Kidney capillary endothelial cell (primary cell): ENCODE data around the gene RAD17.
"Not testable (repeated sequence)": the region's sequence is repeated elsewhere in the genome, so short reads cannot be mapped to it uniquely, and the experiment has no call there.

Source experiments
- DNase-seq: peaks from one replicate; pipeline ENCODE4 v3.0.0-alpha.2; 2018; ENCODE audit warnings: low spot score

The RAD17 gene

DNA sequence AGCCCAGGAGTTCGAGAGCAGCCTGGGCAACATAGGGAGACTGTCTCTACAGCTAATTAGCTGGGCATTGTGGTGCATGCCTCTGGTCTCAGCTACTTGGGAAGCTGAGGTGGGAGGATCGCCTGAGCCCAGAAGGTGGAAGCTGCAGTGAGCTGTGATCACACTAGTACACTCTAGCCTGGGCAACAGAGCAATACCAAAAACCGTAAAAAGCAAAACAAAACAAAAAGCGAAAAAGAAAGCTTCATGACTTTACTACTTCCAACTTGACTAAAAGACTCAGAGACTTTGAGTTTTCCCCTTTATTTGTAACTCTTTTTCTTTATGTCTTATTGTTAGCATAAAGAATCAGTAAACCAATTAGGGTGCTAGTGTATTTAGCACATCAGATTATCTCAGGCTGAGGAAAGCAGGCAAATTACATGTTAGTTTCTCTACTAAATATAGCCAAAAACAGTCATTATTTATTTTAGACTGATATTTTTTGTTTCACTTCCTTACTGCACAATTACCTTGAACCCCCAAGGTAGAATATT lies 5.4 kb downstream of the RAD17 start:
- DNase-seq, result no peak

DNA sequence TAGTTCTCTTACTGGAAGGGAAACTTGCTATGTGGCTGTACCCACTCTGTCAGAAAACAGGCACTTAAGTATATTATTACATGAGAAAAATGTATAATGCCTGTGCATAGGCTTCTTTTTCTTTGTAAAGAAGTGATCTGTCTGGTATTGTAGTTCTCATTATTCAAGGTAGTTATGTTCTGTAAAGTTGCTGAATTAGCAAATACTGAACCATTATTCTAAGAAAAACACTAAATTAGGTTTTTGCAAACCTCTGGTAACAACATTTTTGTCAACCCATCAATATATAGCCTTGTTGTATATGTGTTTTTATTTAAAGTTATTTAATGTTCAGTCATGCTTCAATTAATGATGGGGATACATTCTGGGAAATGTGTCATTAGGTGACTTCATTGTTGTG lies 8.8 kb downstream of the RAD17 start:
- DNase-seq, result no peak

DNA sequence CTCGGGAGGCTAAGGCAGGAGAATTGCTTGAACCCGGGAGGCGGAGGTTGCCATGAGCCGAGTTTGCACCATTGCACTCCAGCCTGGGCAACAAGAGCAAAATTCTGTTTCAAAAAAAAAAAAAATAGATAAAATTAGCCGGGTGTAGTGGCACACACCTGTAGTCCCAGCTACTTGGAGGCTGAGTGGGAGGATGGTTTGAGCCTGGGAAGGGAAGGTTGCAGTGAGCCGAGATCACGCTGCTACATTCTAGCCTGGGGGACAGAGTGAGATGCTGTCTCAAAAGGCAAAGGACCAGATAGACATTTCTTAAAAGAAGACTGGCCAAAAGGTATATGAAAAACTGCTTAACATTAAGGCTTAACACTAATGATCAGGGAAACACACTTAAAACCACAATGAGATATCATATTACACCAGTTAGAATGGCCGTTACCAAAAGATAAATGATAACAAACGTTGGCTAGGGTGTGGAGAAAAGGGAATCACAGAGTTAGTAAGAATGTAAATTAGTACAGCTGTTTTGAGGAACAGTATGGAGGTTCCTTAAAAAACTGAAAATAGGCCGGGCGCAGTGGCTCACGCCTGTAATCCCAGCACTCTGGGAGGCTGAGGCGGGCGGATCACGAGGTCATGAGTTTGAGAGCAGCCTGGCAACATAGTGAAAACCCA lies 35.2 kb downstream of the RAD17 start:
- DNase-seq, result no peak

DNA sequence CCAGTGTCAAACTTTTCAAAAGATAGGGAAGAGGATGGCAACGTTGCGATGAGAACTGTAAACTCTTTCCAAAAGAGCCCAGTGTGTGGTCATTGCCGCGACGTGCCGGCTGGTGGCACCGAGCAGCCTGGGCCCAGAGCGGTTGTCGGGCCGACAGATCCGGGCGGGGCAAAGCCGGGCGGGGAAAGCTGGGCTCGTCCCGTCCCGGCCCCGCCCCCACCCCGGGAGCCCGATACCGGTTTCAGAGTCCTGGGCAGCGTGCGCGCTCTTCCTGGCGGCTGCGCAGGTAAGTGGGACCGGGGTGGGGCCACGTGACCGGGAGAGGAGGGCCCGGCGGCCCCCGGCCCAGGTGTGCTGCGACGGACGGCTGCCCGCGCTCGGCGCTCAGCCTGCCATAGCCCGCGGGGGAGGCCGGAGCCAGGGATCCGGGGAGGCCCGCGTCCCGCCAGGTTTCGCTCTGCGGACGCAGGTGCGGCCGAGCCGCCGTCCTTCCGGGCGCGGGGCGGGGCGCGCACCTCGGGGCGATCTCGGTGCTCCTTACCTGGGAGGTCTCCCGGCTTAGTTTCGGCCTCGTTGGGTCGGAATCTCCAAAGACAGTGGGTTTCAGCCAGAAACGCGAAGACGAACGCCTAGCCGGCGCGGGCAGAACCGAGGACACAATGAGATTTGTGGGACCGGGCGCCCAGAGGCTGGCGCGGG lies 45.4 kb downstream of the RAD17 start, which contains the start of gene MARVELD2:
Gene MARVELD2, plus strand, starts transcription at position 232 of the 699 bp plus-strand sequence. CDS start 4,270 bp downstream, outside the sequence.
- peak; percentile 26 for DNase-seq

DNA sequence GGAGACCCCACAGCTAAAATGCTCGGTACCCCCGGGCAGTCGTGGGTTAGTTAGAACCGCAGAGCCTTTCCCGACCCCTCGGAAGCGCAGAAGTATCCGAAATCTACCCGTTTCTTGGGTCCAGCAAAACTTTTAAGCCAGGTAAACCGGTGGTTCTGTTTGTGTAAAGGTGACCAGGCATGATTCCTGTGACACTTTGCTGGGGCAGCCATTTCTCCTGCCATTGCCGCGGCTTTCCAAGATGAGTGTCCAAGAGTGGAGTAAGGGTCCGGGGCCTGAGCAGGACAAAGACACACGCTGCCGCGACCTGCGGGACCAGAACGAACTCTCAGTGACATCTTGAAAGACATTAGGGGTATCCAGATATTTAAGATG lies 46.0 kb downstream of the RAD17 start:
- DNase-seq, result no peak

DNA sequence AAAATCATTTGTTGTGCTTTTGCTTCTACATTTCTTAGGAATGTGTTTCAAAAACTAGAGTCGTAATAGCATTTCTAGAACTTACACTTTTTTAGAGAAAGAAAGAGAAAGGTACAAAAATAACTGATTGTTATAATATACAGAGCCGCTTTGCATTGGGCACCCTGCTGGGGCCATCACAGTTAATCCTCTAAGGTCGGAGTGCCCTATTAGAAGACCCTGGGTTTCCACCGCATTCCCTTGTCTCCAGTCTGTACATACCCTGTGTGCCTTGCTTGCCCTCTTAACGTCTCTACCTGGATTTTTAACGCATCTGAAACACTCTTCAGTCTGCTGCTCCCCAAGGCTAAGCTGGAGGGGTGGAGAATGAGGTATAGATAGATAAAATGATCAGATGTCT lies 46.6 kb downstream of the RAD17 start:
- DNase-seq, result no peak

DNA sequence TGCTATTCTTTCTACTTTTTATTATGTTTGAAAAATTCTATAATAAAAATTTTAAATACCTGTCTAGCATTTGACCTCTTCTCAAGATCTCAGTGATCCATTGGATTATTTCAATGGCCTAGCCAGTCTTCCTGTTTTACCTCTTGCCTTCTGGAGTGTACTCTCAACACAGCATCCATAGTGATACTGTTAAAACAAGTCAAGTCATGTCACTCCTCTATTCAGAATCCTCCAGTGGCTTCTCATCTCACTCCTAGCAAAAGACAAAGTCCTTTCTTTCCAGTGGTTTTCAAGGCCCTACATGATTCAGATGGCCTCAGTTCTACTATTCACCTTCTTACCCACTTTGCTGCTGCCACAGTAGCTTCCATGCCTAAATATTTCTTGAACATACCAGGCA lies 47.1 kb downstream of the RAD17 start:
- DNase-seq, result no peak

DNA sequence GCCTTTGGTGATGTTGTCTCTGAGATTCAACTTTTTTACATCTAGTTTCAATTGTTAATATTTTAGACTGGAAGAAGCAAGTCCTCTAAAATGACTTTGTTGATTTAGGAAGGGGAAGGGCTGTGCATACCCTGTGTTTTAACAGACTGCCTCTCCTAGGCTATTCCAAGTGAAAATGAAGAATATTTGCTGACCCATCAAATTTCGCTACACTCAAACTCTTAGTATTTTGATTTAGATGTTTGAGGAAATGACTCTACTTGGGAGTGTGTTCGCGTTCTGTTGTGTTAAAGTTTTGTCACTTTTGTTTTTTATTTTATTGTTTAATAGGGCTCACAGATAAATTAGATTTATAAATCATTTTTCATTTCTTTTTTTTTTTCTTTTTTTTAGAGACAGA lies 48.9 kb downstream of the RAD17 start:
- no peak for DNase-seq

- no peak for DNase-seq
Measured at GRCh38 chr5:69431424-69432303, 62.0 kb downstream of the RAD17 start.

- no peak for DNase-seq
Measured at GRCh38 chr5:69432412-69433206, 63.0 kb downstream of the RAD17 start.

DNA sequence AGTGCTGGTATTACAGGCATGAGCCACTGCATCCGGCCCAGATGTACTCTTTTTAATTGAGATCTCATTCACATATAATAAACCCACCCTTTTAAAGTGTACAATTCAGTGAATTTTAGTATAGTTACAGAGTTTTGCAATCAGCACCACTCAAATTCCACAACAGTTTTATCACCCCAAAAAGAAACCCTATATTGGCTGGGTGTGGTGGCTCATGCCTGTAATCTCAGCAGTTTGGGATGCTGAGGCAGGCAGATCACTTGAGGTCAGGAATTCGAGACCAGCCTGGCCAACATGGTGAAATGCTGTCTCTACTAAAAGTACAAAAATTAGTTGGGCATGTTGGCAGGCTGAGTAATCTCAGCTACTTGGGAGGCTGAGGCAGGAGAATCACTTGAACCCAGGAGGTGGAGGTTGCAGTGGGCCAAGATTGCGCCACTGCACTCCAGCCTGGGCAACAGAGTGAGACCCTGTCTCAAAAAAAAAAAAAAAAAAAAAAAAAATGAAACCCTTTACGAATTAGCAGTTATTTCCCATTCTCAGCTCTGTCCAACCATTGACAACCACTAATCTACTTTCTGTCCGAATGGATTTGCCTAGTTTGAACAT lies 65.8 kb downstream of the RAD17 start:
- DNase-seq, result not testable (repeated sequence)

DNA sequence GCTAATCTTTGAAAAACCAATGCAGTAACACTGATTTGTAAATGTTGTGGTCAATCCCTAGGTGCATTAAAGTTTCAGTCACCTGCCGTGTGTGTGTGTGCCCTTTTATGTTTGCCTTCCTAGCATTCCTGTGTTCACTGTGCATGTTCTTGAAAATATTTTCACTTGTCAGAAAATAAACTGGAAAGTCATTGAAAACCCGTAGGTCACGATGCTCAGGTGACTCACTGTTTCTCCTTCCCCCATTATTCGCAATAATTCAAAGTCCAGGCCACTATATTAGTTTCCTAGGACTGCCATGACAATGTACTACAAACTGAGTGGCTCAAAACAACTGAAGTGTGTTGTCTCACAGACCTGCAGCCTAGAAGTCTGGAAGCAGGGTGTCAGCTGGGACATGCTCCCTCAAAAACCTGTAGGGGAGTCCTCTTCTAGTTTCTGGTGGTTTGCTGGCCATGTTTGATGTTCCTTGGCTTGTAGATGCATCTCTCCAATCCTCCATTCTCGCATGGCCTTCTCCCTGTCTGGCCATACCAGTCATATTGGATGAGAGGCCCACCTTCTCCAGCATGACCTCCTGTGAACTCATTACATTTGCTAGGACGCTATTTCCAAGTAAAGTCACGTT lies 74.6 kb downstream of the RAD17 start:
- no peak for DNase-seq

GRCh38 chr5:69449511-69449910 lies 79.9 kb downstream of the RAD17 start:
- no peak for DNase-seq

DNA sequence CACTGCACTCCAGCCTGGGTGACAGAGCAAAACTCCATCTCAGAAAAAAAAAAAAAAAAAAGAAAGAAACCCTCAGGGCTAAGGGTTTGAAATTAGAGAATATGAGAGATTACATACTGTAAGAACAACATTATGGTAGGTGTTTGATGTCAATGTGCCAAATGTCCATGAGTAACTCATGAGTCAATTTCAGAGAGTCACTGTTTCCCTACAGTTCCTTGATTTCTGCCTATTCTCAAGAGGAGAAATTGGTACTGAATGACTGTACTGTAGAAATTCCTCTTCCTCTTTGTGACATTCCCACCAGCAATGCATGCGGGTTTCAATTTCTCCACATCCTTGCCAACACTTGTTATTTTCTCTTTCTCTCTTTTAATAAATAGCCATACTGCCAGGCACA lies 80.5 kb downstream of the RAD17 start:
- DNase-seq, result peak; percentile 57

DNA sequence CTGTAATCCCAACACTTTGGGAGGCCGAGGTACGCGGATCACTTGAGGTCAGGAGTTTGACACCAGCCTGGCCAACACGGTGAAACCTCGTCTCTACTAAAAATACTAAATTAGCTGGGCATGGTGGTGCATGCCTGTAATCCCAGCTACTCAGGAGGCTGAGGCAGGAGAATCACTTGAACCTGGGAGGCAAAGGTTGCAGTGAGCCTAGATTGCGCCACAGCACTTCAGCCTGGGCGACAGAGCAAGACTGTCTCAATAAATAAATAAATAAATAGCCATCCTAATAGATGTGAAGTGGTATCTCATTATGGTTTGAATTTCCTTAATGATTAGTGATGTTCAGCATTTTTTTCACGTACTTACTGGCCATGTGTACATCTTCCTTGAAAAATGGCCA lies 80.9 kb downstream of the RAD17 start:
- DNase-seq, result not testable (repeated sequence)

DNA sequence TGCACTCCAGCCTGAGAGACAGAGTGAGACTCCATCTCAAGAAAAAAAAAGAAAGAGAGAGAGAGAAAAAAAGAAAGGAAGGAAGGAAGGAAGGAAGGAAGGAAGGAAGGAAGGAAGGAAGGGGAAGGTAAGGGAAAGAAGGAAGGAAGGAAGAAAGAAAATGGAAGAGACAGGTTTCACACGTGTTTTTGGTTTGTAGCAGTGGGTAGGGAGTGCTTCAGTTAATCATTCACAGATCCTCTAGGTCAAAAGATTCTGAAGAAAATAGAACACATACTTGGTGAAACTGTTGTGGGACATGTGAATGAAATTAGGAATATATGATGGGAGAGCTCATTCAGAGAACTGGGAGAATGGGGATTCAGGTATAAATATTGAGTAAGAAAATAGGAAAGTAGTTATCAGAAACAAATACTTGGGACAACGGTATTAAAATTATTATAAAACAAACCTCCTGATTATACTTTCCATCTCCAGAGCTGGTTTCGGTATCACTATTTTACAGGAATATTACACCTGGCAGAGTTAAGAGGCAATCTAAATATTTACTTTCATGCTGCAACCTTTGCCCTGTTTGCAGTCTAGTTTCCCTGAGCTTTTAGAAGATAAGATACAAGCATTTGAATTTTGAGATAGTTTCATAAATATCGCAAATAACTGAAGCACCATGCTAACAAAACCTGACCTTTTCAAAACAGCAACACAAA lies 82.5 kb downstream of the RAD17 start:
- no peak for DNase-seq

GRCh38 chr5:69453487-69453886 lies 83.9 kb downstream of the RAD17 start:
- DNase-seq, result not testable (repeated sequence)

GRCh38 chr5:69454460-69455249 lies 85.0 kb downstream of the RAD17 start:
- DNase-seq, result no peak

DNA sequence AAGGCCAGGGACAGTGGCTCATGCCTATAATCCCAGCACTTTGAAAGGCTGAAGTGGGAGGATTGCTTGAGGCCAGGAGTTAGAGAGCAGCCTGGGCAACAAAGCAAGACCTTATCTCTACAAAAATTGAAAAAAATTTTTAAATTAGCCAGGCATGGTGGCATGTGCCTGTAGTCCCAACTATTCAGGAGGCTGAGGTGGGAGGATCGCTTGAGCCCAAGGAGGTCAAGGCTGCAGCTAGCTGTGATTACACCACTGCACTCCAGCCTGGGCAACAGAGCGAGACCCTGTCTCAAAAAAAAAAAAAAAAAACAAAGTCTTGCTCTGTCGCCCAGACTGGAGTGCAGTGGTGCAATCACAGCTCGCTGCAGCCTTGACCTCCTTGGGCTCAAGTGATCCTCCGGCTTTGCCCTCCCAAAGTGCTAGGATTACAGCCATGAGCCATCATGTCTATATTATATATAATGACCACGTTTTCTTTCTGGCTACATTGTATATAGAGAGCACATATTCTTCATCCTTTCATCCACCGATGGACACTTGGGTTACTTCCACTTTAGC lies 85.9 kb downstream of the RAD17 start:
- not testable (repeated sequence) for DNase-seq
